Measurements from ENCODE around the gene ARL6IP4.

GRCh38 chr12:122963941-122964265 lies 16.6 kb upstream of the ARL6IP4 start:
- TF ChIP-seq POLR2A (IDR thresholded peaks at IDR 0.05; ENCODE audit: low read depth, low read length) (no peak), TAF1 (IDR thresholded peaks at IDR 0.05; ENCODE audit: low read depth, low read length) (no peak), SPI1 (IDR thresholded peaks at IDR 0.05; ENCODE audit: low read depth, low read length) (no peak)

Measured in GM12891 (cell line).